C4-2B (cell line): Measurements from ENCODE around the gene TMX1.

ENCODE experiments used
- ZFX ChIP-seq: fragments of 450-650 bp; IDR thresholded peaks from 2 replicates; pipeline ENCODE4 v1.6.1; 2017
- TF ChIP-seq, protein P1 (sequence below): fragments of 450-650 bp; conservative IDR thresholded peaks from 2 replicates; pipeline ENCODE4 v1.5.1; 2017; ENCODE audit warnings: mild to moderate bottlenecking

DNA sequence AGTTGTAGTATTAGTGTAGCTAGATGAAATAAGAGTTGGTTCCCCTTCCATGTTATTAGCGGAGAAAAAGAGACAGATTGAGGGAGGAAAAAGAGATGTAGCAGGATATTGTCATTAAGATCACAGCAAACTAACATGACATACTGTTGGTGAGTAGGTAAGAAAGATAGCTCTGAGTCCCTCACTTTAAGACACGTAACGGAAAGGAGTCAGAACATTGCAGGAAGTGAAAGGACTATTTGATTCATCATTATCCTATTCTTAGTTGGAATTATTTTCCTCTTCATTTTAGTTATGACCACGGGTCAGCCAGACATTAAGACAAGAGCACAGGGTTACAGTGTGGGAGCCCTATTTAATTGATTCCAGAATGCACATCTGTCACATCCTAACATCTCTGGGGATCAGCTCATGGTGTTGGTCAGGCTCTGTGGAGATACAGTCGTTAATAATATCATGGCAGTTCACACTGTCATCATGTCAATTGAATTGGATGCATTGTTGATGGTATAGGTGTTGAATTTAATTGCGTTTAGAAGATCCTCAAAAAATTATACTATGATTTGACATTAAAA lies 55.0 kb downstream of the TMX1 start:
- TF ChIP-seq, protein P1, sequence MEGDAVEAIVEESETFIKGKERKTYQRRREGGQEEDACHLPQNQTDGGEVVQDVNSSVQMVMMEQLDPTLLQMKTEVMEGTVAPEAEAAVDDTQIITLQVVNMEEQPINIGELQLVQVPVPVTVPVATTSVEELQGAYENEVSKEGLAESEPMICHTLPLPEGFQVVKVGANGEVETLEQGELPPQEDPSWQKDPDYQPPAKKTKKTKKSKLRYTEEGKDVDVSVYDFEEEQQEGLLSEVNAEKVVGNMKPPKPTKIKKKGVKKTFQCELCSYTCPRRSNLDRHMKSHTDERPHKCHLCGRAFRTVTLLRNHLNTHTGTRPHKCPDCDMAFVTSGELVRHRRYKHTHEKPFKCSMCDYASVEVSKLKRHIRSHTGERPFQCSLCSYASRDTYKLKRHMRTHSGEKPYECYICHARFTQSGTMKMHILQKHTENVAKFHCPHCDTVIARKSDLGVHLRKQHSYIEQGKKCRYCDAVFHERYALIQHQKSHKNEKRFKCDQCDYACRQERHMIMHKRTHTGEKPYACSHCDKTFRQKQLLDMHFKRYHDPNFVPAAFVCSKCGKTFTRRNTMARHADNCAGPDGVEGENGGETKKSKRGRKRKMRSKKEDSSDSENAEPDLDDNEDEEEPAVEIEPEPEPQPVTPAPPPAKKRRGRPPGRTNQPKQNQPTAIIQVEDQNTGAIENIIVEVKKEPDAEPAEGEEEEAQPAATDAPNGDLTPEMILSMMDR, result no peak
- no peak for TF ChIP-seq ZFX
